WERI-Rb-1 (cell line): ENCODE measurements around the gene DHX58.
A peak's percentile ranks its signal among the peaks of the same experiment; 100 is the strongest.

Experiments
- DNase-seq: peaks from one replicate; pipeline ENCODE4 v3.0.0-alpha.2; 2020
- H3K27ac ChIP-seq: fragments of 250-450 bp; sonication (Bioruptor Pico); 2 replicates; pipeline ENCODE4 v1.5.1; 2020; ENCODE audit warnings: mild to moderate bottlenecking, moderate library complexity
- H3K27me3 ChIP-seq: fragments of 250-450 bp; sonication (Bioruptor Pico); 2 replicates; pipeline ENCODE4 v1.5.1; 2021; ENCODE audit warnings: mild to moderate bottlenecking, low read depth, moderate library complexity; ENCODE audit not compliant: insufficient read depth, severe bottlenecking
- H3K36me3 ChIP-seq: fragments of 250-450 bp; sonication (Bioruptor Pico); 2 replicates; pipeline ENCODE4 v1.5.1; 2020; ENCODE audit warnings: mild to moderate bottlenecking, moderate library complexity
- H3K4me3 ChIP-seq: 2 replicates; pipeline ENCODE4 v1.5.1; 2011; ENCODE audit warnings: low read depth, mild to moderate bottlenecking, control low read depth, low read length
- H3K9me3 ChIP-seq: fragments of 250-450 bp; sonication (Bioruptor Pico); 2 replicates; pipeline ENCODE4 v1.5.1; 2021; ENCODE audit warnings: mild to moderate bottlenecking, moderate library complexity; ENCODE audit not compliant: severe bottlenecking
- CTCF ChIP-seq: IDR thresholded peaks from 2 replicates; pipeline ENCODE4 v1.5.1; 2011; ENCODE audit warnings: low read depth, mild to moderate bottlenecking, control low read depth, inconsistent platforms, low read length

DHX58 gene

GRCh38 chr17:42110301-42111264 is 1.9 kb downstream of the DHX58 start:
- TF ChIP-seq CTCF: no peak
- Histone ChIP-seq H3K36me3 (peaks cover 23% of the 10 kb centered on the region), H3K4me3 (no peak overlapping the region), H3K27ac (no peak overlapping the region), H3K27me3 (no peaks in the 10 kb centered on the region), H3K9me3 (no peaks in the 10 kb centered on the region)
- no peak for DNase-seq

GRCh38 chr17:42109086-42109485 is 3.4 kb downstream of the DHX58 start:
- Histone ChIP-seq H3K27me3 (no peaks in the 10 kb centered on the region), H3K36me3 (peaks cover 13% of the 10 kb centered on the region), H3K27ac (no peak overlapping the region), H3K9me3 (no peaks in the 10 kb centered on the region), H3K4me3 (no peak overlapping the region)
- TF ChIP-seq CTCF: no peak
- no peak for DNase-seq

- DNase-seq: peak; percentile 99
- H3K27ac ChIP-seq: peak overlapping the region; percentile 52
- H3K9me3 ChIP-seq: no peaks in the 10 kb centered on the region
- 0 out of 2 replicates have a peak, but pooled peaks have one; percentile 1 for TF ChIP-seq CTCF
- peak overlapping the region; percentile 24 for H3K4me3 ChIP-seq
- H3K36me3 ChIP-seq: peaks cover 1% of the 10 kb centered on the region; the same call in 1 of the 2 replicates
- H3K27me3 ChIP-seq: no peaks in the 10 kb centered on the region
Measured at GRCh38 chr17:42107597-42108576, 4.6 kb downstream of the DHX58 start.

GRCh38 chr17:42107124-42107523 is 5.4 kb downstream of the DHX58 start:
- Histone ChIP-seq H3K36me3 (no peaks in the 10 kb centered on the region), H3K27me3 (no peaks in the 10 kb centered on the region), H3K9me3 (no peaks in the 10 kb centered on the region), H3K27ac (no peak overlapping the region), H3K4me3 (peak overlapping the region; percentile 24)
- TF ChIP-seq CTCF: no peak
- no peak for DNase-seq

- no peak for TF ChIP-seq CTCF
- H3K27me3 ChIP-seq: no peaks in the 10 kb centered on the region
- no peak overlapping the region for H3K4me3 ChIP-seq
- H3K9me3 ChIP-seq: no peaks in the 10 kb centered on the region
- H3K36me3 ChIP-seq: no peaks in the 10 kb centered on the region
- no peak overlapping the region for H3K27ac ChIP-seq
- no peak for DNase-seq
Measured at GRCh38 chr17:42106009-42106408, 6.5 kb downstream of the DHX58 start.
